ENCODE data around the gene ARL6IP5.

Gene ARL6IP5

DNA sequence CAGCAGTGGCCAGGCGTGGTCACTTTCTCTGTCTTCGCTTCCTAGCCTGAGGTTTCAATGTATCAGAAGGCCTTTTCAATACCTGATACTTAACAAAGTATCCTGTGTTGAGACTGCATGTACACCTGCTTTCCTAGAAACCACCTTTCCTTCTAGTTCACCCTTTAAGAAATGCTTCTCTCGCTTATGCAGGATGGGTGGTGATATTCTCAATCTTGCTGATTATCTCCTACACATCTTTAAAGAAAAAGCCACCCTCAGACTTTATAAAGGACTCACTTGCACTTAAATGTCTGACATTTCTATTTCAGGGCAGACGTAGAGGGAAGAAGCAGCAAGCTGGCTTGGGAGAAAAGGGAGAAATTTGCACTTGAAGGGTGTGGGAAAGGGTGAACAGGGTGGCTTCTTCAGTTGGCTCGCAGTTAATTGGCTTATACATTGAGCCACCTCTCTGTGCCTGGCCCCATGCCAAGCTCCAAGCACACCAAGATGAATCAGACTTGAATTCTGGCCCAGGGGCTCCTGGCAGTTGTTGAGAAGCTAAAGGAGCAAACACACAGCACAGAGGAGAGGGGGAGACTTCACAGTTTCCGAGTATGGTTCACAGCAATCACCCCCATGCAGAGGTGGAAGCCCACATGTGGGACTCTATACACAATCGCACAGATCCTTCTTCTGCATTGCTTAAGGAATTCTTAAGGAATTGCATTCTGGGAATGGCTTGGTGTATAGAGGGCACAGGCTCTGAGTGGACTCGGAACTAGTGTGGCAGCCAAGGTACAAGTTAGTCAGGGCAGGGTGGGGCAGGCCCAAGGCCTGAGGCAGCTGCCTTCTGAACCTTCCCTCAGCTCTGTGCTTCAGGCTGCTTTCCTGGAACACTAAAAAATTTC is 1.3 kb downstream of the ARL6IP5 start:
- peak; percentile 97 for DNase-seq (ENCODE audit: low read depth)

DNA sequence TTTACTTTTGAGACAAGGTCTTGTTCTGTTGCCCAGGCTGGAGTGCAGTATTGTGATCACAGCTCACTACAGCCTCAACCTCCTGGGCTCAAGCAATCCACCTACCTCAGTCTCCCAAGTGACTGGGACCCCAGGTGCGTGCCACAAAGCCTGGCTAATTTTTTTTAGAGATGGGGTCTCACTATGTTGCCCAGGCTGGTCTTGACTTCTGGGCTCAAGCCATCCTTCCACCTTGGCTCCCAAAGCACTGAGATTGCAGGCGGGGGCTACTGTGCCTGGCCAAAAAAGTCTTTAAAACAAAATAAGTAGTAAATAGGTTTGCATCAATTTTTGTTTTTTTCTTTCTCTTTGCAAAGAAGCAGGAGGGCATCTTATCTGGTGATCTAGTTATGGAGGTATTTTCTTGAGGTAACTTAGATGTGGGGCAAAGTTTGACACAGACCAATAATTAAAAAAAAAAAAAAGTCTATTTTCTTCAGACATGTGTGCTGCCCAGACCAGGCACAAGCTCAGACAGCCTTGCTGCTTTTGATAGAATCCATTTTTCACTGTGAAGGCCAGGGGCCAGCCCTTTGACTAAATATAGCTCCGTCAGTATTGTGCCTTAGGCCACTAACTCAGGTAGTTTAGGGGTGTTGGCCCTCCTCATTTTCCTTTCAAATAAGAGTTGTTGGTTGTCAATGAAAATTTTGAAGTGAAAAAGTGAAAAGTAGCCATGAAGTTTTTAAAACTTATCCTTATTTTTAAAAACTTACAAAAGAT is 2.5 kb downstream of the ARL6IP5 start:
- no peak for DNase-seq (ENCODE audit: low read depth)

DNA sequence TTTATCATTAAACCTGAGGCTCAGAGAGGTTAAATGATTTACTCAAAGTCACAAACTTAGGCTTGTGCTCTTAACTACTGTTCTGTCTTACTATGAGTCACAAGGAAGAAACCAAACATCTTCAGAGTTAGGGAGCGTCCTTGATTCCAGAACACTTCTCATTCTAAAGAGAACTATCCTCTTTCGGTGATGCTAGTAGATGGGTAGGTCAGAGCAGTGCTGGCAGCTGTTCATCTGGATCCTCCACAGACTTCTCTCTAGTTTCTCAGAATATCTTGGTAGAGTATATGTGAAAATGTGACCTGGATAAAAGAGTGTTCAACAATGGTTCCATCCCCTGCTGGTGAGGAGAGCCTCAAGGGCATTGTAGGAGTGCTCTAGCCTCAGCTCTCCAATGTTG is 3.3 kb downstream of the ARL6IP5 start:
- DNase-seq (ENCODE audit: low read depth) = peak; percentile 54

DNA sequence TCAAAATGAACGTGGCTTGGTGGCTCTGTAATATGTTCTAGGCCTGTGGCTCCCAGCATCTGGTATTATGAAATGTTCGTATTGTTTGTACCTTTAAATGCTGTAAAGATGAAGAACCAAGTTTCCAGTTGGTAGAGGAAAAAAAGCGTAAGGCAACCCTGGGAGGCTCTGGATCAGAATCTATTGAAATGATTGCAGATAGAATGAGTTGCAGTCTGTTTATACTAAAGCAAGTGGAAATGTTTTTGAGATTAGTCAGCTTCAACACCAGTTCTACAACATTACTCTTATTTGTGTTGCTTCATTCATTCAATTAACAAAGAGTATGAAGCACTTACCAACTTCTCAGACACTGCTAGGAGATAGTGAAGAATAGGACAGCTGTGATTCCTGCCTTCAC is 5.3 kb downstream of the ARL6IP5 start:
- peak; percentile 89 for DNase-seq (ENCODE audit: low read depth)

DNA sequence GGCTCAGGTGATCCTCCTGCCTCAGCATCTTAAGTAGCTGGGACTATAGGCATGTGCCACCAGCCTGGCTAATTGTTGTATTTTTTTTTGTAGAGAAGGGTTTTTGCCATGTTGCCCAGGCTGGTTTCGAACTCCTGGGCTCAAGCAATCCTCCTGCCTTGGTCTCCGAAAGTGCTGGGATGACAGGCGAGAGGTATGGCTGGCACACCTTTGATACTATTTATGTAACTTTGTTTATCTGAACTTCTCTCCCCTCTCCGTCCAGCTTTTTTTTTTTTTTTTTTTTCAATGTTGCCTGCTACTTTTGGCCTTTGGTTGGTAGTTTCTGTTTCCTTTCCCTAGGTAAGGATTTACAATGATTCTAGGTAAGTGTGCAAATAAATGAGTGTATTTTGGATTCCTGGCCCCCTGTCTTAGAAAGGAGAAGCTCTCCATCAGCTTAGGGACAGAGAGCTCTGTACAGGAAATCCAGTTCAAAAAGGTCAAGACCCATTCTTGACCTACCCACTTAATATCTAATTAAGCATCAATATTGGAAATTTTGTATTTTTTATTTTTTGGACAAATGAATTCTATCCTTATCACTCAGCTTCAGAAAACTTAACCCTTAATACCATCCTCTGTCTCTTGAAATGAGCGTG is 6.8 kb downstream of the ARL6IP5 start:
- no peak for DNase-seq (ENCODE audit: low read depth)

DNA sequence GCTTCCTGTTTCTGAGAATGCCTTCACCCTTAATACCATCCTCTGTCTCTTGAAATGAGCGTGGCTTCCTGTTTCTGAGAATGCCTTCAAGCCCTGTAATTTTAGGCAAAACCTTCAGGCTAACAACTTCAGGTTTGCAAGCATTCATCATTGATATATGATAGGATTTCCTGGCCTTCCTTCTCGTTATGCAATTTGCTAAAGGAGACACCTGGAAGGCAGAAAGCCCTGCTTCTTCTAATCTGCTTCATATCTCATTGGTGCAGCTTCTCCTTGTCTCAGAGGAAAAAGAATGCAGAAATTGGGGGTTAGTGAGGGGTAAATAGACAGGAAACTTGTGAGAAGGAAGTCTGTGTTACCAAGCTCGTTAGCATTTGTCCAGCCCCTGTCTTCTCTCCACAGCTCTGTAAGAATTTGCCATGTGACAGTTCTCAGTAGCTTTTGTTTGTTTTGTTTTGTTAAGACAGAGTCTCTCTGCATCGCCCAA is 7.3 kb downstream of the ARL6IP5 start:
- peak; percentile 46 for DNase-seq (ENCODE audit: low read depth)

DNA sequence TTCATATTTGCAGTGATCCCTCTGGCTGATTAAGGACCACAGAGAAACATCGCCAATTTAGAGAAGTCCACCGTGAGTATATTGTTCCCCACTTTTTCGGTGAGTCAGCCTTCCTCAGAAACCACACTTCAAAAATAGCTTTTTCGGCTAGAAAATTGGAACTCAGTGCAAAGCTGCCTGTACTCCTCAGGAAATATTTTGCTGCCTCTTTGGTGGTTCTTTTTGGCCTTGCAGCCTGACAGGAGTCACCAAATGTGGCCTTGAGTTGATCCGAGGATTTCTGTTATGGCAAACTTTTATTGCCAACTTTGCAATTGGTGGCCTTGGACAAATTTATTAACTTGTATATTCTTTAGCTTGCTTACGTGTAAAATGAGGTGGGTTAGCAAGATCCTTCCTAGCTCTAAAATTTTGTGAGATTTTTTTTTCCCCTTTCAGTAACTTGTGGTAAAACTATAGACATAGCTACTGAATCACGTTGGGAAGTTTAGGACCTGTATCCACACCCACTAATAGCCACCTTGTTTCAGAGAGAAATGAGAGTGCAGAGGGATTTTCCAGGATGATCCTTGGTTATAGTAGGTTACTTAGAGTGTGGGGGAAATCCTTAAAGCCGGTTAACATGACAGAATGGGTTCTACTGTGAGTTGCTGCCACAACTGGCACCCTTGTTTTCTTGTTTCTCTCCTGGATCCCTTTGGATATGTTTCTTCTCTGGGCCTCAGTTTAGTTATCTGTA is 9.9 kb downstream of the ARL6IP5 start:
- DNase-seq (ENCODE audit: low read depth) = no peak

DNA sequence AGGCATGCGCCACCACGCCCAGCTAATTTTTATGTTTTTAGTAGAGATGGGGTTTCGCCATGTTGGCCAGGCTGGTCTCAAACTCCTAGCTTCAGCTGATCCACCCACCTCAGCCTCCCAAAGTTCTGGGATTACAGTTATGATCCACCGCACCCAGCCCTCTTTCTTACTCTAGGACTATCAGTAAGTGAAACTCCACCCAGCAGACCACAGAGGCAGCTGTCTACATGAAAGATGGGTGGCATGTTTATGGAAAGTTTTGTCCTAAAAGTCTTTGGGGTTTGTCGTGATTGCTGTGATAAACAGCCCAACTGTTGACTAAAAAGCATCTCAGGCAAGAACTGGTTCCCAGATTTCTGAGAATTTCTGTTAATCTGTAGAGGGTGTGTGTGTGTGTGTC is 10.9 kb downstream of the ARL6IP5 start:
- no peak for DNase-seq (ENCODE audit: low read depth)

DNA sequence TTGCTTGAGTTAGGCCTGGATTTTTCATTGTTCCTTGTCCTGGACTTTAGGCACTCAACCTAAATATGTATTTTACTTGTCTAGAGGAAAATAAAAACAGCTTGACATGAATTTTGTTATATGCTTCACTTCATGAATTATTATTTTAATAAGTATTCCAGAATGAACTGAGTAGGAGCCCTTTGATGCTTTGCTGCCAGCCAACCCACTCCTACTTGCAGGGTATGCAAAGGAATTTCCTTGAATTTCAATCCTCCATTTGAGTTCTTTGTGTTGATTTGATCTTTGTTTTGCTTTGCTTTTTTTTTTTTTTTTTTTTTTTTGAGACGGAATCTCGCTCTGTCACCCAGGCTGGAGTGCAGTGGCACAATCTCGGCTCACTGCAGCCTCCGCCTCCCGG is 11.6 kb downstream of the ARL6IP5 start:
- DNase-seq (ENCODE audit: low read depth) = no peak

DNA sequence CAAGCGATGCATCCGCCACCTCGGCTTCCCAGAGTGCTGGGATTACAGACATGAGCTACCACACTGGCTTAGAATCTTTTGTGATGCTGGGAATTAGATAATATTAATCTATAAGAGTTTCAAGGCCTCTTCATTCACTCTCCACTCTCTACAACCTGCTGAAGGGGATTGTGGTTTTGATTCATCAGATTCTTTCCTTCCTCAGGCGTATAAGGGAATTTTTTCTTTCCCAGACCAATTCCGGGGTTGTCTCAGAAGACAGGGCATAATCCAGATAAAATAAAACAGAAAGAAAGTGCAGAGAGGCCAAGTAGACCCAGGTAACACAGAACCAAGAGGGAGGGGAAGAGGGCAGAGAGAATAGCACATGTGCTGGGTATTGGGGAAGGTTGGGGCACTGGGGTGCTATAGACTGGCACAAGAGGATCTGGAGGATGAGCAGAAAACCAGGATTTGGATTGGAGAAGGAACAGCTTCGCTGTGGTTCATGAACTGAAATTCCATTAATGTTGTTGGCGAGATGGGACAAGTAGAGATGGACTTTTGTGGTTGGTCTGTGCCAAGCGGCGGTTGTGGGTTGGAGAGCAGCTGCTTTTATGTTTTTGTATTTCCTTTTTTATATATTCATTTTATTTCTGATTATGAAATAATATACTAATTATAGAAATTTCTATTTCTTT is 12.8 kb downstream of the ARL6IP5 start:
- DNase-seq (ENCODE audit: low read depth) = no peak

DNA sequence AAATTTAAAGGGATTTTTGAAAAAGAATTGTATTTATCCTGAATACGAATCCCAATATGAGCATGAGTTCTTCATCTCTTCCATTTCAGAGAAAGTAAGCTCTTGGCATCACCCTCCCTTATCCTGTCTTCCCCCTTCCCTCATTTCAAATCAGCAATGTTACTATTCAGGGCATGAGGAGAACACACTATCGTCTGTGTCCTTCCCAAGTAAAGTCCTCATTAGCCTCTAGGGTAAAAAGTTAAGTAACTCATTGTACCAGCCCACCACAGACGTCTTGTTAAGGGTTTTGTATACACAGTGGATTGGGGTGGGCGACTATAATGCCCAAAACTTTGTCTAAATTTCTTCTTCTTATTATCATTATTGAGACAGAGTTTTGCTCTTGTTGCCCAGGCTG is 14.8 kb downstream of the ARL6IP5 start:
- no peak for DNase-seq (ENCODE audit: low read depth)

DNA sequence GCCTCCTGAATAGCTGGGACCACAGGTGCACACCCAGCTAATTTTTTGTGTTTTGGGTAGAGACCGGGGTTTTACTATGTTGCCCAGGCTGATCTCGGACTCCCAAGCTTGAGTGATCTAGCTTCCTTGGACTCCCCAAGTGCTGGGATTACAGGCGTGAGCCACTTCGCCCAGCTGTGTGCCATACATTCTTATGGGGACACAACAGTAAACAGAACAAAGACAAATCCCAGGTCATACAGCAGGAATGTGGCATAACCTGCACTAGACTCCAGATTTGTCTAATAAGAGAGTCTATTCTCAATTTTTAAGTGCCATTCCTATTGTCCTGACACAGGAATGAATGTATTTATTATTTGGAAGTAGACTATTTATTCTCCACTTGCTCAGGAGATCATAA is 17.6 kb downstream of the ARL6IP5 start:
- DNase-seq (ENCODE audit: low read depth) = no peak

DNA sequence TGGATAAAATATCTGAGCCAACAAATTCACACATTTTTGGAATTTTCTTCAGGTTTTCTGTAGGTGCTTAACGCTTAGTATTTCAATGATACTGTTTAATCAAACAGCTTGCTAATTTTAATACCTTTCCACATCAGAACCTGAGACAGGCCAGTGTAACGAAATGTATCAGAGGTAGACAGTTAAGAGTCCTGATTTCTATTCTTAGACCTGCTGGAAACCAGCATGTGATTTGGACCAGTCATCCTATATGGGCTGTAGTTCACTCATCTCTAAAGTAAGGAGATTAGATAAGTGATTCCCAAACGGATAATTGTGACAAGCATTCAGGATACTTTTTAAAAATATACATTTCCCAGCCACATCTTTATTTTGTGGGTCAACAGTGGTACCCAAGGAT is 18.4 kb downstream of the ARL6IP5 start:
- DNase-seq (ENCODE audit: low read depth) = no peak

DNA sequence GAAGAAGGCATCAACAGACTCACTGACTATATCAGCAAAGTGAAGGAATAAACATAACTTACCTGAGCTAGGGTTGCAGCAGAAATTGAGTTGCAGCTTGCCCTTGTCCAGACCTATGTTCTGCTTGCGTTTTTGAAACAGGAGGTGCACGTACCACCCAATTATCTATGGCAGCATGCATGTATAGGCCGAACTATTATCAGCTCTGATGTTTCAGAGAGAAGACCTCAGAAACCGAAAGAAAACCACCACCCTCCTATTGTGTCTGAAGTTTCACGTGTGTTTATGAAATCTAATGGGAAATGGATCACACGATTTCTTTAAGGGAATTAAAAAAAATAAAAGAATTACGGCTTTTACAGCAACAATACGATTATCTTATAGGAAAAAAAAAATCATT is 19.8 kb downstream of the ARL6IP5 start:
- DNase-seq (ENCODE audit: low read depth) = no peak

DNA sequence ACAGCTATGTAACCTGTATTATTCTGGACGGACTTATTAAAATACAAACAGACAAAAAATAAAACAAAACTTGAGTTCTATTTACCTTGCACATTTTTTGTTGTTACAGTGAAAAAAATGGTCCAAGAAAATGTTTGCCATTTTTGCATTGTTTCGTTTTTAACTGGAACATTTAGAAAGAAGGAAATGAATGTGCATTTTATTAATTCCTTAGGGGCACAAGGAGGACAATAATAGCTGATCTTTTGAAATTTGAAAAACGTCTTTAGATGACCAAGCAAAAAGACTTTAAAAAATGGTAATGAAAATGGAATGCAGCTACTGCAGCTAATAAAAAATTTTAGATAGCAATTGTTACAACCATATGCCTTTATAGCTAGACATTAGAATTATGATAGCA is 20.6 kb downstream of the ARL6IP5 start:
- DNase-seq (ENCODE audit: low read depth) = peak; percentile 59

DNA sequence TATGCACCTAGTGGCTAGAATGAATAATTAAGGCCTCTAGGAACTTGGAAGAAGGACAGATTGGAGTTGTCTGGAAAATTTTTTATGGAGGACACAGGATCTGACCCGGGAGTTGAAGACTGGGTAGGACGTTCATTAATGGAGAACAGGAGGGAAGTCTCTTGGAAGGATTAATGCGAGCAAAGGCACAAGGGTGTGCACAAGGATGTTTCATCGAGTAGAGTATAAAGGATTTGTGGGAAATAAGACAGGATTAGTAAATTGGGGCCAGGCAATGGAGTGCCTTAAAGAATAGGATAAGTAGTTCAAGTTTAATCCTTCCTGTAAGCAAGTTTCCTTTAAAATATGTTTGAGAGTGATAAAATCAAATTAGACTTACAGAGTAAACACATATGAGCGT is 23.1 kb downstream of the ARL6IP5 start:
- DNase-seq (ENCODE audit: low read depth) = no peak

DNA sequence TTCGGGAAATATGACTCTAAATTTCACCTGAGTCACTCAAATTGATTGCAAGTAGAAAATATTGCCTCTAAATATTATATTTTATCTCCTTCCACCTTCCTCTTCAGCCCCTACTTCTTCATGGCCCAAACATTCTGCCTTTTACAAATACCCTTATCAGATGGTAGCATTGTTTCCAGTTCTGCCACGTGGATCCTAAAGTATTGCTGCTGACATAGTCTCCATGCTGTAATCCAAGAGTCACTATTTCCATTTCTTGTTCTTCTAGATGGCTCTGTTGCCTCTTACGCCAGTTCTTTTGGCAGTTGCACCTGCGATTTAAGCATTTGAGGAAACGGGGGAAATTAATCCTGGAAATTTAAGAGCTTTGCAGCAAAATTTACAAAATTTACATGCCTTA is 24.1 kb downstream of the ARL6IP5 start:
- DNase-seq (ENCODE audit: low read depth) = no peak

DNA sequence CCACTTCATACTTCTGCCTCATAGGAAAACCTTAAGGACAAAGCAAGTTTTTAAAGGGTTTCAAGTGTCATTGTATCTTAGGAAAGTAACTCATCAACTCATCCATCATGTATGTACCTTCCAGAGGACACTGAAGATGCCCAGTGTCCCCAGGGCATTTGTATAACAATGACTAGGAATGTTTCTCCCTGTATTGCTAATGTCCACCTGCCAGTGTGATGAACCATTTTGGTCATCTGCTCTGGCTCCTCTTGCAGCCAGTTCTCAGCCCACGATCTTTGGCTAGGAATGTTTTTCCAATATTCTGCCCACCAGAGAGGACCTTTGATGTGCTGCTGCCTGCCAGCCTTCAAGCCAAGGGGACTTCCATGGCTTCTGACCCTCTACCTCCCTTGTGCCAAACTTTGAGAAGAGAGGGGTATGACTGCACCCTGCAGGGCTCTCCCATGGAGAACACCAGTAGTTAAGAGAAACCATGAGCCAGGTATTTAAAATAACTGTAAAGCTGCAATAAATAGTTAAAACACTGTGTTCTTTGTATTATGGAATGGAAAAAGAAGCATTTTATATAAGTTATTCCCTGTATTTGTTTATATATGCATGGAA is 26.3 kb downstream of the ARL6IP5 start:
- DNase-seq (ENCODE audit: low read depth) = no peak

DNA sequence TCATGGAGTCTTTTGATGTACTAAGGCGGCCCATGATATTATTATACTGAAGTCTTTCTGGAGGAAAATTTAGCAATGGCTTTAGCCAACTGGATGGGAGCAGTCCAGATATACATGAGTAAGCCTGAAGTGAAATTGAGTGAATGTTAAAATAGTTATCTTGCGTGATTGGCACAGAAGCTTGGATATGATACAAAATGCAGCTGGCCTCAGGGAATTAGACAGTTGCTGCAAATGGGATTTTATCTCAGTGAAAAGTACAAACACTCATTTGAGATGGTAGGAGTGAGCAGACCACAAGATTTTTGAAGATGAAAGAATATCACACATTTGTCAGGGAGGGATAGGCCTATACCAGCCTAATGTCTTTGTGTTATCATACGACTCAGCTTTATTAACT is 28.8 kb downstream of the ARL6IP5 start:
- DNase-seq (ENCODE audit: low read depth) = peak; percentile 76

DNA sequence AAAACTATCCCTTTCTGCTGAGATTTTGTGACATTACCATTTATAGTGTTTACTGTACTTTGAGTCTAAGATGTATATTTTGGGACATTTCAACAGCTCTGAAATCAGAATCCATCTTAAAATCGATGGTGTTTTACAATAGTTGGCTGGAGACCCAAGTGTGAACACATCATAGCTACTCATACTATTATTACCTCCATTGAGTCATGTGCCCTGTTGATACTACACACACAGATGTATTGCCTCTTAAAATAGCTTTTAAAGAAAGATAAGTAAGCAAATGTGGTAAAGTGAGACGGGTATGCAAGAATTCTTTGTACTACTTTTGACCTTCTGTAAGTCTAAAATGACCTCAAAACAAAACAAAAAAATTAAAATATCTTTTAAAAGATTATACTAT is 31.0 kb downstream of the ARL6IP5 start:
- DNase-seq (ENCODE audit: low read depth) = peak; percentile 51

DNA sequence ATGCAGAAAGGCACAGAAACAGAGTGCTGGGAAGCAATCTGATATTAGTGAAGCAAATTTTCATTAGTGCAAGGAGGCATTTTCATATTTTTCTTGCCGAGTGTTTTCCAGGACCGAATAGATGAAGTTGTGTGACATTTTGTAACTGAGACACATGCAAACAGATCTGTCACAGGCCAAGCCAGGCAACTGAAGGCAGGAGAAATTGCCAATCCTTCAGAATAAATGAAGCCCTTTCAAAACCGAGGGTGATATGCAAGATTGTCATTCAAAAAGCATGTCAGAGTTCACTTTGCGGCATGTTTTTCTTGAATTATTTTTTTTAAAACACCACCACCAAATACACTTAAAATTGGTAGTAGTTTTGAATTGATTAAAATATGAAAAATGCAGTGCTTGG is 31.4 kb downstream of the ARL6IP5 start:
- DNase-seq (ENCODE audit: low read depth) = no peak
